Heart left ventricle (tissue), 16 donors: Measurements from ENCODE around the gene SIDT2. TPM values are rescaled to one million over a fixed set of nuclear protein-coding genes. Genes with fewer than 3 reads are reported as not detected.
"Not testable (repeated sequence)": the region's sequence is repeated elsewhere in the genome, so short reads cannot be mapped to it uniquely, and the experiment has no call there.

ENCODE experiments used
- ATAC-seq, 4 donors: fragments of 200-7000 bp; cut with Tn5 transposase; one replicate each; pipeline ENCODE4 v1.9.1; 2020 to 2022; ENCODE audit warnings: moderate library complexity in 4 of 4, mild to moderate bottlenecking in 3 of 4, moderate number of reproducible peaks in 1 of 4
- DNase-seq, 5 donors: peaks; one replicate each; pipeline ENCODE4 v3.0.0-alpha.2; 2020
- H3K27ac ChIP-seq, 12 donors: fragments of 200-600 bp; sonication (generic) in 4 of 12; one replicate each; pipeline versions ENCODE4 v1.5.0 to v1.8.0; 2016 to 2022; ENCODE audit warnings: mild to moderate bottlenecking in 2 of 12
- H3K27me3 ChIP-seq, 9 donors: fragments of 200-600 bp; sonication (generic) in 2 of 9; one replicate each; pipeline versions ENCODE4 v1.5.1 to v1.8.0; 2016 to 2022; ENCODE audit warnings: mild to moderate bottlenecking in 3 of 9
- H3K36me3 ChIP-seq, 9 donors: fragments of 200-600 bp; sonication (generic) in 2 of 9; one replicate each; pipeline versions ENCODE4 v1.5.0 to v1.8.0; 2018 to 2022; ENCODE audit warnings: mild to moderate bottlenecking in 2 of 9
- H3K4me1 ChIP-seq, 12 donors: fragments of 200-600 bp; sonication (generic) in 4 of 12; one replicate each; pipeline versions ENCODE4 v1.5.0 to v1.8.0; 2016 to 2022; ENCODE audit warnings: mild to moderate bottlenecking in 3 of 12
- H3K4me3 ChIP-seq, 12 donors: fragments of 200-600 bp; sonication (generic) in 4 of 12; one replicate each; pipeline versions ENCODE4 v1.5.0 to v1.8.0; 2017 to 2022; ENCODE audit warnings: mild to moderate bottlenecking in 9 of 12, moderate library complexity in 4 of 12
- H3K9me3 ChIP-seq, 12 donors: fragments of 200-600 bp; sonication (generic) in 4 of 12; one replicate each; pipeline versions ENCODE4 v1.5.0 to v1.8.0; 2016 to 2022; ENCODE audit warnings: mild to moderate bottlenecking in 1 of 12
- POLR2A ChIP-seq, 2 donors: fragments of 450-650 bp; IDR thresholded peaks; one replicate each; pipeline ENCODE4 v1.6.1; 2017; ENCODE audit warnings: antibody characterized with exemption in 2 of 2, mild to moderate bottlenecking in 2 of 2, moderate library complexity in 2 of 2
- WGBS, 4 donors: extraction: QIAGEN DNeasy Blood & Tissue Kit in 2 of 4; methylation state at CpG; one replicate each; pipeline versions ENCODE4 v1.1.5 to v1.1.7; 2013 to 2018; 5-methylcytosine and 5-hydroxymethylcytosine counted together
- intact Hi-C, 10 donors: fragments of 100-400 bp; cut with DNase I; formaldehyde crosslinking; loops; one replicate each; pipeline versions ENCODE4 v1.11.1 to v1.14.2; 2022
- long read RNA-seq, 3 donors: library from polyadenylated mRNA; unstranded; transcript quantifications; one replicate each; pipeline ENCODE4 v2.0.0, GENCODE V29; 2020 to 2021
- polyA plus RNA-seq, 2 donors: library from polyadenylated mRNA; stranded (reverse); fragments of 200-250 nt; gene quantifications; one replicate each; pipeline ENCODE4 v1.2.3, GENCODE V29; 2013
- total RNA-seq, 9 donors: library from RNA; depleted of rRNA in 2 of 9; stranded (reverse); fragments of >200 nt in 2 of 9; fragmentation: NEBNext Ultra II Directional in 3 of 9; extraction: Animal tissue kit (Norgen Biotek cat#: 25700) in 3 of 9; gene quantifications; one replicate each; pipeline versions ENCODE4 v1.1.0 to v1.2.4, GENCODE V29; 2016 to 2023
- TF ChIP-seq, protein P1 (sequence below), 12 donors: fragments of 200-600 bp; sonication (generic) in 4 of 12; IDR thresholded peaks; one replicate each; pipeline versions ENCODE4 v1.5.0 to v1.8.0; 2018 to 2022; ENCODE audit warnings: antibody characterized with exemption in 12 of 12, mild to moderate bottlenecking in 5 of 12
- donor health status: ischemic (EF 13 %, LVEDD 7.1; RV severe dilation, severe dysfunction).
- donor health status: healthy with polysubstance abuse.
- donor health status: DM: no; HTN: yes; CAD: no.
- donor health status: DM: no; HTN: no; CAD: no.
- donor health status: ischemic (EF 25% LVEDD 6.9; RV normal size, moderate dysfunction).
- donor health status: ischemic (EF 25% LVEDD 5.7; RV mildly dilated, moderate dysfunction).
- donor health status: healthy.
- donor health status: DM: yes; HTN: yes; CAD: no.
- donor health status: ischemic (EF 35%, LVEDD 5.7; RV mildly dilated, moderate dysfunction).
- donor health status: nonischemic (EF 11% LVEDD 7.7; RV severe dilation, severe dysfunction).
- donor health status: DM: yes; HTN: yes; CAD: no.
- donor health status: PGD.
- donor health status: ischemic (EF 29% LVEDD 5.4; RV normal size, mild dysfunction).
- donor health status: nonischemic (EF 23%, LVEDD 6.1; RV moderate dilation, normal function).

SIDT2 gene
- total RNA-seq (10 to 100 TPM; 17.2 to 45.5 (median 22.2) TPM), polyA plus RNA-seq (10 to 100 TPM; 13.9 to 14.5 TPM)
- long read RNA-seq, donor 1, partial matches to known transcripts = 0 of 2 reads
- long read RNA-seq, donor 1, other reads (novel, unspliced or antisense) = 2 of 2 reads
- long read RNA-seq, donor 2, partial matches to known transcripts = 10 of 19 reads
- long read RNA-seq, donor 2, other reads (novel, unspliced or antisense) = 9 of 19 reads
- long read RNA-seq, donor 3, partial matches to known transcripts = 2 of 16 reads
- long read RNA-seq, donor 3, other reads (novel, unspliced or antisense) = 14 of 16 reads

GRCh38 chr11:117178210-117179034, at the start of gene SIDT2:
SIDT2 (plus strand) TSS chr11:117178743; CDS start chr11:117179264, 521 bp downstream.
- 0 to 1% (median 1%) methylated on average over 49 to 51 of the region's 51 CpGs for WGBS, 4 donors
- ATAC-seq (peak; percentile 93 to 96 (median 96)), DNase-seq (peak; percentile 96 to 98 (median 96))
- H3K27me3 ChIP-seq = no peaks in the 10 kb centered on the region
- peaks cover 0 to 43% (median 33%) of the 10 kb centered on the region in 12 donors for H3K4me1 ChIP-seq
- intact Hi-C loops = loop anchor here in 5 of 10 donors (1.0 to 5.0 kb wide), 6 partner anchors 33 to 54 kb away; partner anchors contain the start of genes PAFAH1B2 (in 4 of the 5), PCSK7 (in 1 of the 5) and RNF214 (in 1 of the 5)
- no peaks in the 10 kb centered on the region for H3K9me3 ChIP-seq
- H3K4me3 ChIP-seq = peak within 1 kb of the TSS; percentile 75 to 96 (median 91)
- peak within 1 kb of the TSS; percentile 77 to 98 (median 96) for H3K27ac ChIP-seq
- peaks cover 0 to 21% (median 17%) of the 10 kb centered on the region in 9 donors for H3K36me3 ChIP-seq
- TF ChIP-seq, protein P1, sequence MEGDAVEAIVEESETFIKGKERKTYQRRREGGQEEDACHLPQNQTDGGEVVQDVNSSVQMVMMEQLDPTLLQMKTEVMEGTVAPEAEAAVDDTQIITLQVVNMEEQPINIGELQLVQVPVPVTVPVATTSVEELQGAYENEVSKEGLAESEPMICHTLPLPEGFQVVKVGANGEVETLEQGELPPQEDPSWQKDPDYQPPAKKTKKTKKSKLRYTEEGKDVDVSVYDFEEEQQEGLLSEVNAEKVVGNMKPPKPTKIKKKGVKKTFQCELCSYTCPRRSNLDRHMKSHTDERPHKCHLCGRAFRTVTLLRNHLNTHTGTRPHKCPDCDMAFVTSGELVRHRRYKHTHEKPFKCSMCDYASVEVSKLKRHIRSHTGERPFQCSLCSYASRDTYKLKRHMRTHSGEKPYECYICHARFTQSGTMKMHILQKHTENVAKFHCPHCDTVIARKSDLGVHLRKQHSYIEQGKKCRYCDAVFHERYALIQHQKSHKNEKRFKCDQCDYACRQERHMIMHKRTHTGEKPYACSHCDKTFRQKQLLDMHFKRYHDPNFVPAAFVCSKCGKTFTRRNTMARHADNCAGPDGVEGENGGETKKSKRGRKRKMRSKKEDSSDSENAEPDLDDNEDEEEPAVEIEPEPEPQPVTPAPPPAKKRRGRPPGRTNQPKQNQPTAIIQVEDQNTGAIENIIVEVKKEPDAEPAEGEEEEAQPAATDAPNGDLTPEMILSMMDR (IDR thresholded peaks at IDR 0.05) = no peak
- TF ChIP-seq POLR2A (IDR thresholded peaks at IDR 0.05) = peak; percentile 90 to 96

DNA sequence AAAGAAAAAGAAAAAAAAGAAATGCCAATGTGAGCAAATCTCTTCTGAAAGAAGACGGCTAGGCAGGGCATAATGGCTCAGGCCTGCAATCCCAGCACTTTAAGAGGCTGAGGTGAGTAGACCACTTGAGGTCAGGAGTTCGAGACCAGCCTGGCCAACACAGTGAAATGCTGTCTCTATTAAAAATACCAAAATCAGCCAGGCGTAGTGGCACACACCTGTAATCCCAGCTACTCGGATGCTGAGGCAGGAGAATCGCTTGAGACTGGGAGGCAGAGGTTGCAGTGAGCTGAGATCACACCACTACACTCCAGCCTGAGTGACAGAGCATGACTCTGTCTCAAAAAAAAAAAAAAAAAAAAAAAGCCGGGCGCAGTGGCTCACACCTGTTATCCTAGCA, 48.1 kb upstream of the SIDT2 start:
- not testable (repeated sequence) for ATAC-seq, H3K9me3 ChIP-seq, H3K27me3 ChIP-seq, H3K36me3 ChIP-seq, H3K4me1 ChIP-seq, H3K27ac ChIP-seq, DNase-seq, H3K4me3 ChIP-seq
- WGBS, 4 donors = 91 to 93% (median 92%) methylated on average over 7 of the region's 7 CpGs
- intact Hi-C loops = loop anchor here in 4 of 10 donors (5.0 kb wide), 1 partner anchor 77 kb away; no protein-coding TSS in a partner anchor

GRCh38 chr11:117130879-117131278, 47.7 kb upstream of the SIDT2 start:
- ATAC-seq (no peak), DNase-seq (no peak)
- H3K4me3 ChIP-seq = no peak overlapping the region
- TF ChIP-seq, protein P1 (IDR thresholded peaks at IDR 0.05) = no peak
- TF ChIP-seq POLR2A (IDR thresholded peaks at IDR 0.05) = no peak
- intact Hi-C loops = loop anchor here in 4 of 10 donors (5.0 kb wide), 1 partner anchor 76 kb away; no protein-coding TSS in a partner anchor
- H3K36me3 ChIP-seq = no peaks in the 10 kb centered on the region
- H3K9me3 ChIP-seq = no peaks in the 10 kb centered on the region
- no peak overlapping the region for H3K27ac ChIP-seq
- H3K4me1 ChIP-seq = no peaks in the 10 kb centered on the region
- 94 to 96% (median 95%) methylated on average over 7 of the region's 7 CpGs for WGBS, 4 donors
- no peaks in the 10 kb centered on the region for H3K27me3 ChIP-seq

- Histone ChIP-seq H3K9me3 (no peaks in the 10 kb centered on the region), H3K27me3 (no peaks in the 10 kb centered on the region), H3K36me3 (no peaks in the 10 kb centered on the region), H3K27ac (no peak overlapping the region), H3K4me1 (no peaks in the 10 kb centered on the region), H3K4me3 (no peak overlapping the region)
- WGBS, 4 donors = 54 to 75% (median 70%) methylated on average over 2 to 3 of the region's 3 CpGs
- ATAC-seq (no peak), DNase-seq (no peak)
- TF ChIP-seq, protein P1 (IDR thresholded peaks at IDR 0.05) = no peak
- TF ChIP-seq POLR2A (IDR thresholded peaks at IDR 0.05) = no peak
- intact Hi-C loops = loop anchor here in 5 of 10 donors (2.0 to 5.0 kb wide), 2 partner anchors 73 to 74 kb away; no protein-coding TSS in a partner anchor
Observed at GRCh38 chr11:117134431-117134830, 44.1 kb upstream of the SIDT2 start.

- intact Hi-C loops = loop anchor here in 5 of 10 donors (2.0 to 5.0 kb wide), 2 partner anchors 72 to 74 kb away; no protein-coding TSS in a partner anchor
- WGBS, 4 donors = 94 to 100% (median 96%) methylated on average over 1 of the region's 4 CpGs; no CpG with 5 or more reads in 1 of the 4 donors
- H3K4me1 ChIP-seq, H3K4me3 ChIP-seq, DNase-seq, H3K9me3 ChIP-seq, H3K36me3 ChIP-seq, H3K27ac ChIP-seq, ATAC-seq, H3K27me3 ChIP-seq: not testable (repeated sequence)
Observed at GRCh38 chr11:117134979-117135378, 43.6 kb upstream of the SIDT2 start.

DNA sequence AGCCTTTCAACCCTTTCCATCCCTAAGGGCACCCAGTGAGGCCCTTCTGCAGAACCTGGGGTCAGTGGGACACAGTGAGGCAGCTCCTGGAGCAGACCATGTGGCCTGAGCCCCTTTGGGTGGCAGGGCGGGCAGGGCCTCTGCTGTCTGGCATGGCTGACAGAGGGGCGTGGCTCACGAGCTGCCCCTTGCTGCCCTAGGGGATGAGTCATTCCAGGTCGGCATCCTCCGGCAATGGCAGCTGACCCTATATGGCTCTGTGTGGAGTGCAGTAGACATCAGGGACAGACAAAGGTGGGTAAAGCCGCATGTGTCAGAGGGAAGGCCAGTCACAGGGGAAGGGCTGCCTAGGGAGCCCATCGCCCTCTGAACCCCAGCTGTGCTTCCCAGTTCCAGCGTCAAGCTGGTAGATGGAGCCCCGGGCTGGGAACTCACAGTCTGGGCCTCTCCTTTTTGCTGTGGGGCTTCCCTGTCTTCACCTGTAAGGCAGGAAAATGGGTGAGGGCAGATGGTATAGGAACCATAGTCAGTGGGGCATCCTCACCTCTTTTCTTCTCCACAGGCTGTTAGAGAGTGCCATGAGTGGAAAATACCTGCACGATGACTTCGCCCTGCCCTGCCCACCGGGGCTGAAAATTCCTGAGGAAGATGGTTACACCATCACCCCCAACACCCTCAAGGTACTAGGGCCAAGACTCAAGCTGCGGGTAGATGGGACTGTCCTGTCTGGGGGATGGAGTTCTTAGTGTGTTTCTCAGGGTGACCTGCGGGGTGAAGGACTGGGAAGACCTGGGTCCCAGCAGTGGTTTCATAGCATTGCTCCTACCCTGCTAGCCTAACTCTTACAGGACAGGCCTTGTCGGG, 41.1 kb upstream of the SIDT2 start:
- H3K27me3 ChIP-seq, H3K4me1 ChIP-seq, DNase-seq, H3K4me3 ChIP-seq, H3K27ac ChIP-seq, H3K9me3 ChIP-seq, H3K36me3 ChIP-seq, intact Hi-C loops: not testable (repeated sequence)
- peak; percentile 58 to 89 (median 88) for ATAC-seq
- 75 to 93% methylated on average over 2 to 3 of the region's 15 CpGs; no CpG with 5 or more reads in 2 of the 4 donors for WGBS, 4 donors
